H9 (cell line): ENCODE measurements around the gene PLXNA1. TPM values are rescaled to one million over a fixed set of nuclear protein-coding genes. Genes with fewer than 3 reads are reported as not detected.

Experiments used
- DNase-seq: peaks from one replicate; pipeline ENCODE4 v3.0.0-alpha.2; 2017
- H2AFZ ChIP-seq: one replicate; pipeline ENCODE4 v1.6.1; 2013; ENCODE audit warnings: mild to moderate bottlenecking, low read length, control low read depth, moderate library complexity
- H2AK5ac ChIP-seq: 2 replicates; pipeline ENCODE4 v1.6.1; 2013; ENCODE audit warnings: low read length, control low read depth, mixed read lengths; ENCODE audit not compliant: insufficient read length
- H2BK120ac ChIP-seq: one replicate; pipeline ENCODE4 v1.6.1; 2013; ENCODE audit warnings: low read depth, mild to moderate bottlenecking, low read length, control low read depth, inconsistent platforms; ENCODE audit not compliant: poor library complexity, severe bottlenecking
- H2BK12ac ChIP-seq: 2 replicates; pipeline ENCODE4 v1.6.1; 2013; ENCODE audit warnings: low read length, control low read depth, mixed read lengths, low read depth; ENCODE audit not compliant: insufficient read length
- H2BK15ac ChIP-seq: 2 replicates; pipeline ENCODE4 v1.6.1; 2013; ENCODE audit warnings: low read depth, low read length, control low read depth
- H2BK20ac ChIP-seq: one replicate; pipeline ENCODE4 v1.6.1; 2013; ENCODE audit warnings: low read depth, mild to moderate bottlenecking, low read length, control low read depth, inconsistent platforms; ENCODE audit not compliant: poor library complexity, severe bottlenecking
- H2BK5ac ChIP-seq: 2 replicates; pipeline ENCODE4 v1.6.1; 2013; ENCODE audit warnings: low read length, control low read depth, mixed read lengths; ENCODE audit not compliant: insufficient read length
- H3K14ac ChIP-seq: 2 replicates; pipeline ENCODE4 v1.6.1; 2013; ENCODE audit warnings: low read length, control low read depth; ENCODE audit not compliant: insufficient read depth
- H3K18ac ChIP-seq: 2 replicates; pipeline ENCODE4 v1.6.1; 2013; ENCODE audit warnings: low read depth, mild to moderate bottlenecking, mixed read lengths, low read length, control low read depth; ENCODE audit not compliant: insufficient read length
- H3K23ac ChIP-seq: 2 replicates; pipeline ENCODE4 v1.6.1; 2013; ENCODE audit warnings: low read length, control low read depth, mixed read lengths, low read depth; ENCODE audit not compliant: insufficient read length
- H3K23me2 ChIP-seq: 2 replicates; pipeline ENCODE4 v1.6.1; 2013; ENCODE audit warnings: low read depth, mild to moderate bottlenecking, mixed read lengths, low read length, control low read depth; ENCODE audit not compliant: insufficient read length, poor library complexity, severe bottlenecking
- H3K27ac ChIP-seq: 2 replicates; pipeline ENCODE4 v1.5.1; 2013; ENCODE audit warnings: low read length, control low read depth, mixed read lengths, low read depth; ENCODE audit not compliant: insufficient read length
- H3K27me3 ChIP-seq: 2 replicates; pipeline ENCODE4 v1.6.1; 2013; ENCODE audit warnings: low read length, control low read depth, inconsistent platforms; ENCODE audit not compliant: insufficient read depth
- H3K4ac ChIP-seq: 2 replicates; pipeline ENCODE4 v1.6.1; 2013; ENCODE audit warnings: low read depth, mild to moderate bottlenecking, control low read depth, inconsistent platforms, low read length, moderate library complexity
- H3K4me1 ChIP-seq: 2 replicates; pipeline ENCODE4 v1.6.1; 2013; ENCODE audit warnings: low read length, control low read depth, inconsistent platforms; ENCODE audit not compliant: insufficient read depth
- H3K4me2 ChIP-seq: 2 replicates; pipeline ENCODE4 v1.6.1; 2013; ENCODE audit warnings: low read length, control low read depth, mixed read lengths; ENCODE audit not compliant: insufficient read length, insufficient read depth
- H3K56ac ChIP-seq: 2 replicates; pipeline ENCODE4 v1.6.1; 2013; ENCODE audit warnings: low read depth, mild to moderate bottlenecking, mixed read lengths, low read length, control low read depth; ENCODE audit not compliant: insufficient read length
- H3K79me1 ChIP-seq: 2 replicates; pipeline ENCODE4 v1.6.1; 2013; ENCODE audit warnings: low read depth, mild to moderate bottlenecking, moderate library complexity, low read length, control low read depth, inconsistent platforms; ENCODE audit not compliant: insufficient read depth, poor library complexity, severe bottlenecking
- H3K79me2 ChIP-seq: 2 replicates; pipeline ENCODE4 v1.6.1; 2013; ENCODE audit warnings: low read length, control low read depth, inconsistent platforms; ENCODE audit not compliant: insufficient read depth
- H3K9ac ChIP-seq: 2 replicates; pipeline ENCODE4 v1.6.1; 2013; ENCODE audit warnings: low read length, control low read depth, mixed read lengths; ENCODE audit not compliant: insufficient read length; ENCODE audit errors: extremely low read depth
- H3K9me3 ChIP-seq: one replicate; pipeline ENCODE4 v1.6.1; 2013; ENCODE audit warnings: low read depth, low read length, inconsistent platforms; ENCODE audit not compliant: control insufficient read depth
- H3T11ph ChIP-seq: one replicate; pipeline ENCODE4 v1.6.1; 2013; ENCODE audit warnings: mild to moderate bottlenecking, low read length, control low read depth, inconsistent platforms
- H4K20me1 ChIP-seq: one replicate; pipeline ENCODE4 v1.6.1; 2013; ENCODE audit not compliant: control insufficient read depth, insufficient read length, insufficient read depth
- H4K5ac ChIP-seq: 2 replicates; pipeline ENCODE4 v1.6.1; 2013; ENCODE audit warnings: low read depth, mild to moderate bottlenecking, mixed read lengths, low read length, control low read depth; ENCODE audit not compliant: insufficient read length
- H4K8ac ChIP-seq: replicated peaks from 2 replicates; pipeline ENCODE4 v1.6.1; 2013; ENCODE audit warnings: low read length, control low read depth, mixed read lengths, low read depth; ENCODE audit not compliant: insufficient read length
- H4K91ac ChIP-seq: 2 replicates; pipeline ENCODE4 v1.6.1; 2013; ENCODE audit warnings: low read depth, mild to moderate bottlenecking, moderate library complexity, mixed read lengths, low read length, control low read depth; ENCODE audit not compliant: insufficient read length
- H3K27ac Mint-ChIP-seq, 3 experiments: 2 replicates in 2 of 3; 3 replicates in 1 of 3; pipeline ENCODE4 v1.8.0; 2020 to 2021; ENCODE audit warnings: mixed read lengths in 3 of 3, mild to moderate bottlenecking in 1 of 3, moderate library complexity in 1 of 3
- H3K27me3 Mint-ChIP-seq: 2 replicates; pipeline ENCODE4 v1.8.0; 2021; ENCODE audit warnings: low read depth, mild to moderate bottlenecking, moderate library complexity, mixed read lengths
- H3K36me3 Mint-ChIP-seq, 3 experiments: 2 replicates in 2 of 3; 3 replicates in 1 of 3; pipeline ENCODE4 v1.8.0; 2020 to 2021; ENCODE audit warnings: low read depth in 3 of 3, mixed read lengths in 3 of 3; ENCODE audit not compliant: insufficient read depth in 1 of 3
- H3K4me1 Mint-ChIP-seq, 2 experiments: 2 replicates each; pipeline ENCODE4 v1.8.0; 2020; ENCODE audit warnings: mixed read lengths in 2 of 2
- H3K4me3 Mint-ChIP-seq, 2 experiments: 2 replicates in 1 of 2; 3 replicates in 1 of 2; pipeline ENCODE4 v1.8.0; 2020 to 2021; ENCODE audit warnings: mild to moderate bottlenecking in 2 of 2, mixed read lengths in 2 of 2, moderate library complexity in 1 of 2
- H3K9me3 Mint-ChIP-seq, 2 experiments: 2 replicates in 1 of 2; 3 replicates in 1 of 2; pipeline ENCODE4 v1.8.0; 2020; ENCODE audit warnings: mild to moderate bottlenecking in 2 of 2, mixed read lengths in 2 of 2, moderate library complexity in 1 of 2
- WGBS: extraction: QIAGEN DNeasy Blood & Tissue Kit; methylation state at CpG from one replicate; pipeline ENCODE4 v1.1.7; 2013; ENCODE audit warnings: missing lambda C conversion rate, low lambda C conversion rate, mixed read lengths; ENCODE audit not compliant: insufficient read length; ENCODE audit errors: extremely low coverage; 5-methylcytosine and 5-hydroxymethylcytosine counted together
- total RNA-seq: library from RNA; stranded (reverse); gene quantifications from 2 replicates; pipeline ENCODE4 v1.2.1, GENCODE V29; 2021
- TF ChIP-seq, protein P1 (sequence below): fragments of 200-600 bp; sonication (generic); conservative IDR thresholded peaks from 3 replicates; pipeline ENCODE4 v1.8.0; 2021; ENCODE audit warnings: antibody characterized with exemption, mild to moderate bottlenecking

Gene PLXNA1
- total RNA-seq, 1 experiment from 2014 or later: 42.1 TPM

DNA sequence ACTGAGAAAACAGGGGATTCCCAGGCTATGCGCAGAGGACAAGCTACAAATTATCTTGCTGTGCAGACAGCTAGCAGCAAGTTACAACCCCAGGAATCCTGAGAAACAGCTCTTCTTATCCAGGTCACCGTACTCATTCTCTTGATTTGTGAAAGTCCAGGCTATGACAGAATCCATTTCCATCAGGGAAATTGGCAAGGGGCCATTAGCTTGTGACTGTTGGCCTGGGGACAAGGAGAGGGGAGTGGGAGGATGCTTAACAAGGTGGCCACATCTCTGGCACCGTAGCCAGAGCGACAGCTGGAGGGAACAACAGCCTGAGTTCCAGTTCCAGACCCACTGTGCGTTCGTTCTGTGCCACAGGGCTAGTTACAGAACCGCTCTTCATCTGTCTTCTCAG lies 44.9 kb upstream of the PLXNA1 start:
- H3K23me2 ChIP-seq: no peaks in the 10 kb centered on the region
- H3K27me3 ChIP-seq: no peaks in the 10 kb centered on the region
- H3K36me3 Mint-ChIP-seq: no peaks in the 10 kb centered on the region
- H3K23ac ChIP-seq: no peak overlapping the region
- peaks cover 0 to 4% of the 10 kb centered on the region in 2 experiments; a peak in 2 of 4 replicates for H3K4me1 Mint-ChIP-seq
- no peak overlapping the region for H4K5ac ChIP-seq
- H3K56ac ChIP-seq: no peak overlapping the region
- H2BK5ac ChIP-seq: no peak overlapping the region
- no peak overlapping the region for H2BK15ac ChIP-seq
- no peak overlapping the region for H2BK20ac ChIP-seq
- no peak overlapping the region for H2BK12ac ChIP-seq
- no peak for DNase-seq
- no peaks in the 10 kb centered on the region for H3K79me1 ChIP-seq
- no peaks in the 10 kb centered on the region for H3K9me3 Mint-ChIP-seq
- no peak overlapping the region for H3K4me3 Mint-ChIP-seq
- no peak overlapping the region for H3K27ac Mint-ChIP-seq
- H3K18ac ChIP-seq: no peak overlapping the region
- no peak overlapping the region for H2BK120ac ChIP-seq
- no peak overlapping the region for H3K4ac ChIP-seq
- no CpG with 5 or more reads among the region's 7 CpGs for WGBS
- no peak overlapping the region for H2AK5ac ChIP-seq
- no peaks in the 10 kb centered on the region for H3K9me3 ChIP-seq
- H4K8ac ChIP-seq: no peak overlapping the region
- no peak overlapping the region for H2AFZ ChIP-seq
- H3K27ac ChIP-seq: no peak overlapping the region
- no peaks in the 10 kb centered on the region for H3K4me1 ChIP-seq
- no peak overlapping the region for H3K14ac ChIP-seq
- no peak overlapping the region for H3T11ph ChIP-seq
- H4K91ac ChIP-seq: no peak overlapping the region
- no peaks in the 10 kb centered on the region for H4K20me1 ChIP-seq
- H3K9ac ChIP-seq: no peak overlapping the region
- TF ChIP-seq, protein P1, sequence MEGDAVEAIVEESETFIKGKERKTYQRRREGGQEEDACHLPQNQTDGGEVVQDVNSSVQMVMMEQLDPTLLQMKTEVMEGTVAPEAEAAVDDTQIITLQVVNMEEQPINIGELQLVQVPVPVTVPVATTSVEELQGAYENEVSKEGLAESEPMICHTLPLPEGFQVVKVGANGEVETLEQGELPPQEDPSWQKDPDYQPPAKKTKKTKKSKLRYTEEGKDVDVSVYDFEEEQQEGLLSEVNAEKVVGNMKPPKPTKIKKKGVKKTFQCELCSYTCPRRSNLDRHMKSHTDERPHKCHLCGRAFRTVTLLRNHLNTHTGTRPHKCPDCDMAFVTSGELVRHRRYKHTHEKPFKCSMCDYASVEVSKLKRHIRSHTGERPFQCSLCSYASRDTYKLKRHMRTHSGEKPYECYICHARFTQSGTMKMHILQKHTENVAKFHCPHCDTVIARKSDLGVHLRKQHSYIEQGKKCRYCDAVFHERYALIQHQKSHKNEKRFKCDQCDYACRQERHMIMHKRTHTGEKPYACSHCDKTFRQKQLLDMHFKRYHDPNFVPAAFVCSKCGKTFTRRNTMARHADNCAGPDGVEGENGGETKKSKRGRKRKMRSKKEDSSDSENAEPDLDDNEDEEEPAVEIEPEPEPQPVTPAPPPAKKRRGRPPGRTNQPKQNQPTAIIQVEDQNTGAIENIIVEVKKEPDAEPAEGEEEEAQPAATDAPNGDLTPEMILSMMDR: no peak
- H3K79me2 ChIP-seq: no peaks in the 10 kb centered on the region
- no peaks in the 10 kb centered on the region for H3K27me3 Mint-ChIP-seq
- H3K4me2 ChIP-seq: no peak overlapping the region
